SK-N-SH (cell line): ENCODE results near the gene GBP7. TPM values are rescaled to one million over a fixed set of nuclear protein-coding genes. Genes with fewer than 3 reads are reported as not detected.

ENCODE experiments used
- CTCF ChIA-PET: fragments of 300-600, 350-600 bp; formaldehyde crosslinking; extraction: SDS; loops from one replicate; lab custom pipeline; 2021; lab: Yijun Ruan, JAX
- POLR2A ChIA-PET: fragments of 350-600 bp; sonication (Branson Sonifier 250); formaldehyde crosslinking; extraction: SDS; loops from one replicate; lab custom pipeline; 2020; ENCODE audit warnings: antibody characterized with exemption, inconsistent platforms; lab: Yijun Ruan, JAX
- DNase-seq: peaks from one replicate; pipeline ENCODE4 v3.0.0; 2012
- H2AFZ ChIP-seq: fragments of 200-600 bp; sonication (generic); 2 replicates; pipeline ENCODE4 v1.8.1; 2016; ENCODE audit warnings: antibody characterized with exemption, mild to moderate bottlenecking, low read depth
- H3F3A ChIP-seq: fragments of 200-600 bp; sonication (generic); replicated peaks from 2 replicates; pipeline ENCODE3; 2016; ENCODE audit warnings: antibody characterized with exemption, mild to moderate bottlenecking; ENCODE audit not compliant: insufficient read depth
- H3K27ac ChIP-seq, 2 experiments: fragments of 200-500 bp in 1 of 2; fragments of 200-600 bp in 1 of 2; sonication (Bioruptor generic) in 1 of 2; sonication (generic), shearing (Covaris generic) in 1 of 2; 2 replicates each; pipeline versions ENCODE4 v1.5.1 to v1.6.1; 2014 to 2016; ENCODE audit warnings: low read depth in 2 of 2, inconsistent platforms in 1 of 2, low read length in 1 of 2, mild to moderate bottlenecking in 1 of 2, mixed read lengths in 1 of 2
- H3K27me3 ChIP-seq: fragments of 200-600 bp; sonication (generic), shearing (Covaris generic); 2 replicates; pipeline ENCODE4 v1.6.1; 2016; ENCODE audit warnings: mixed run types; ENCODE audit not compliant: insufficient read depth
- H3K36me3 ChIP-seq, 2 experiments: fragments of 200-500 bp in 1 of 2; fragments of 200-600 bp in 1 of 2; sonication (Bioruptor generic) in 1 of 2; sonication (generic) in 1 of 2; replicated peaks in 1 of 2; 2 replicates each; pipeline versions ENCODE3 to v1.5.1; 2014 to 2016; ENCODE audit warnings: low read length in 1 of 2, mild to moderate bottlenecking in 1 of 2; ENCODE audit not compliant: insufficient read depth in 2 of 2, control insufficient read depth in 1 of 2
- H3K4me1 ChIP-seq, 2 experiments: fragments of 200-500 bp in 1 of 2; fragments of 200-600 bp in 1 of 2; sonication (Bioruptor generic) in 1 of 2; sonication (generic), shearing (Covaris generic) in 1 of 2; 2 replicates each; pipeline versions ENCODE4 v1.5.1 to v1.6.1; 2014 to 2016; ENCODE audit warnings: low read depth in 1 of 2, low read length in 1 of 2, mixed run types in 1 of 2; ENCODE audit not compliant: insufficient read depth in 2 of 2, control insufficient read depth in 1 of 2
- H3K4me2 ChIP-seq: fragments of 200-600 bp; sonication (generic), shearing (Covaris generic); 2 replicates; pipeline ENCODE4 v1.6.1; 2017; ENCODE audit warnings: mixed run types
- H3K4me3 ChIP-seq, 2 experiments: fragments of 200-500 bp in 1 of 2; fragments of 200-600 bp in 1 of 2; sonication (Bioruptor generic) in 1 of 2; sonication (generic), shearing (Covaris generic) in 1 of 2; 2 replicates each; pipeline versions ENCODE4 v1.5.1 to v1.8.1; 2014 to 2016; ENCODE audit warnings: low read depth in 2 of 2, inconsistent platforms in 1 of 2, low read length in 1 of 2, mild to moderate bottlenecking in 1 of 2, mixed read lengths in 1 of 2, moderate library complexity in 1 of 2
- H3K79me2 ChIP-seq: fragments of 200-600 bp; sonication (generic); 2 replicates; pipeline ENCODE4 v1.8.1; 2017; ENCODE audit warnings: mild to moderate bottlenecking; ENCODE audit not compliant: insufficient read depth
- H3K9ac ChIP-seq: fragments of 200-600 bp; sonication (generic); 2 replicates; pipeline ENCODE4 v1.6.1; 2017; ENCODE audit warnings: mixed run types
- H3K9me2 ChIP-seq: fragments of 200-600 bp; sonication (generic); 2 replicates; pipeline ENCODE4 v1.6.1; 2017; ENCODE audit warnings: mixed run types
- H3K9me3 ChIP-seq: fragments of 200-600 bp; sonication (generic); 2 replicates; pipeline ENCODE4 v1.6.1; 2017; ENCODE audit warnings: mixed run types, mild to moderate bottlenecking, moderate library complexity
- H4K20me1 ChIP-seq: fragments of 200-600 bp; sonication (generic); 2 replicates; pipeline ENCODE4 v1.6.1; 2017; ENCODE audit warnings: mild to moderate bottlenecking, mixed run types; ENCODE audit not compliant: insufficient read depth
- ELF1 ChIP-seq: IDR thresholded peaks from 2 replicates; pipeline ENCODE4 v1.4.0; 2012
- FOSL2 ChIP-seq: IDR thresholded peaks from 2 replicates; pipeline ENCODE4 v1.4.0; 2012; ENCODE audit warnings: low read depth, mild to moderate bottlenecking, moderate library complexity, borderline replicate concordance
- FOXJ3 ChIP-seq: sonication (generic); formaldehyde crosslinking; IDR thresholded peaks from 2 replicates; pipeline ENCODE4 v1.5.1; 2020; ENCODE audit warnings: mild to moderate bottlenecking, missing genetic modification reagents
- JUND ChIP-seq: IDR thresholded peaks from 2 replicates; pipeline ENCODE4 v1.4.0; 2012
- RAD21 ChIP-seq: IDR thresholded peaks from 2 replicates; pipeline ENCODE4 v1.6.1; 2012; ENCODE audit warnings: mild to moderate bottlenecking, low read length
- RCOR1 ChIP-seq: fragments of 150-350 bp; IDR thresholded peaks from 2 replicates; pipeline ENCODE4 v1.6.1; 2017; ENCODE audit warnings: antibody characterized with exemption, low read length
- RFX5 ChIP-seq: IDR thresholded peaks from 2 replicates; pipeline ENCODE4 v1.6.1; 2012; ENCODE audit warnings: mild to moderate bottlenecking, improper control_type of control experiment, low read length
- SMC3 ChIP-seq: IDR thresholded peaks from 2 replicates; pipeline ENCODE4 v1.6.1; 2012; ENCODE audit warnings: low read depth, low read length, improper control_type of control experiment
- TAF1 ChIP-seq: IDR thresholded peaks from 2 replicates; pipeline ENCODE4 v1.6.1; 2012; ENCODE audit warnings: low read depth, mild to moderate bottlenecking, low read length, moderate library complexity, borderline replicate concordance
- TEAD4 ChIP-seq: IDR thresholded peaks from 2 replicates; pipeline ENCODE4 v1.4.0; 2012; ENCODE audit warnings: mild to moderate bottlenecking, borderline replicate concordance; ENCODE audit not compliant: insufficient read depth
- YY1 ChIP-seq: IDR thresholded peaks from 2 replicates; pipeline ENCODE4 v1.4.0; 2012; ENCODE audit warnings: low read depth, mild to moderate bottlenecking
- WGBS: methylation state at CpG from one replicate; pipeline ENCODE4 v1.1.6; 2017; ENCODE audit warnings: low lambda C conversion rate; 5-methylcytosine and 5-hydroxymethylcytosine counted together
- polyA plus RNA-seq, 3 experiments: library from polyadenylated mRNA; depleted of rRNA; stranded (reverse); fragments of >200 nt; gene quantifications; 2 replicates each; pipeline ENCODE4 v1.2.3, GENCODE V29; 2012
- TF ChIP-seq, protein P1 (sequence below): fragments of 150-350 bp; IDR thresholded peaks from 2 replicates; pipeline ENCODE4 v1.6.1; 2016; ENCODE audit warnings: mild to moderate bottlenecking, low read depth, low read length
- TF ChIP-seq, protein P2 (sequence below): IDR thresholded peaks from 2 replicates; pipeline ENCODE4; 2012
- TF ChIP-seq, protein P3 (sequence below): IDR thresholded peaks from 2 replicates; pipeline ENCODE4 v1.4.0; 2012; ENCODE audit warnings: low read depth

GBP7 gene
- polyA plus RNA-seq, 1 of the 3 experiments (the other 2 are of a cell fraction) = not detected

DNA sequence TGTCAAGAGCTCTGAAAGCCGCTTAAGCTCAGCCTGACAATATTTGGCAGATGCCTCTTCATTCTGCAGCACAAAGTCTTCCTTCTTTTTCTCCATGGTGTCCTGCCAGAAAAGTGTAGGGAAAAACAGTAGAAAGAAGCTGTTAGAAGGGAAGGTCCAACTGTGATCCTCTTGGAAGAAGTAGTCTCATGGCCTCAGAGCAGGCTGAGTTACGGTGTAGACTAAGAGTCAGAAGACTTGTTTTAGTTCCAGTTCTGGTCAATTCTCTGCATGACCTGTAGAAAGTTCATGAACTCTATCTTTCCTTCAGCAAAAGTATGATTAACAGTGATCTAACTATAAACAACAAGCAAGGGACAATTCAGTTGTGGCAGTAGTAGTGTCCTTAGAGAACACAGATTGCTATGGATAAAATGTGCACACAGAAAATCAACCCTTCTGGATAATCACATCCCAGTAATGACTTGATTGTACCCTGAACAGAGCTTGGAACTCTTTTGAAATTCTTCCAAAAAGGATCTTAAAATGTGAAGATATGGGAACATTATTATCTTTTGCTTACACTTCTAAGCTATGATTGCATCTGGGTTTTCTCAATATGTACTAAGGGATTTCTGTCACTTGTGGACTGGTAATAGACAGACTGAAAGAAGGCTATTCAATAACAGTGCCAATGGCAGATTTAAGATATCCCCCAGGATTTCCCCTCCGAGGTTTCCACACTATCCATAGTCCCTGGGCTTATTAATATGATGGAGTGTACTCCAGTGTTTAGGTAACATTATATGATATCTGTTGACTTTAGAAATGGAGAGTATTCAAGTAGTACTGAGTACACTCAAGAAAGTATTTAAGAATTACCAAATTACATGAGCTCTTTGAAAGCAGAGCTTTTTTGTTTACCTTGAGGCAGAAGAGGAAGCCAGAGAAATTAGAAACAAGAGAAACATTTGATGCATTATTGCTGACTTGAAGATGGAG, 27.8 kb downstream of the GBP7 start:
- no peaks in the 10 kb centered on the region for H3K9me2 ChIP-seq
- no peaks in the 10 kb centered on the region for H4K20me1 ChIP-seq
- no peaks in the 10 kb centered on the region for H3F3A ChIP-seq
- no peak overlapping the region for H3K9ac ChIP-seq
- WGBS = 69% methylated on average over 3 of the region's 3 CpGs
- ChIA-PET POLR2A (no interaction called here), CTCF (interaction anchor here (0.7 to 2.6 kb wide), 9 partner anchors 21 to 210 kb away, joined by 3 to 10 read pairs (median 3); no protein-coding TSS in a partner anchor)
- no peak overlapping the region for H3K4me2 ChIP-seq
- no peaks in the 10 kb centered on the region for H3K36me3 ChIP-seq
- H3K4me3 ChIP-seq = no peak overlapping the region
- H3K27ac ChIP-seq = no peak overlapping the region; a peak in 1 of 4 replicates
- no peak overlapping the region for H2AFZ ChIP-seq
- H3K4me1 ChIP-seq = peaks cover 0 to 3% of the 10 kb centered on the region in 2 experiments; a peak in 1 of 4 replicates
- no peaks in the 10 kb centered on the region for H3K79me2 ChIP-seq
- H3K27me3 ChIP-seq = no peaks in the 10 kb centered on the region
- DNase-seq = no peak
- TF ChIP-seq RFX5 = no peak
- no peak for TF ChIP-seq RAD21
- TF ChIP-seq, protein P1, sequence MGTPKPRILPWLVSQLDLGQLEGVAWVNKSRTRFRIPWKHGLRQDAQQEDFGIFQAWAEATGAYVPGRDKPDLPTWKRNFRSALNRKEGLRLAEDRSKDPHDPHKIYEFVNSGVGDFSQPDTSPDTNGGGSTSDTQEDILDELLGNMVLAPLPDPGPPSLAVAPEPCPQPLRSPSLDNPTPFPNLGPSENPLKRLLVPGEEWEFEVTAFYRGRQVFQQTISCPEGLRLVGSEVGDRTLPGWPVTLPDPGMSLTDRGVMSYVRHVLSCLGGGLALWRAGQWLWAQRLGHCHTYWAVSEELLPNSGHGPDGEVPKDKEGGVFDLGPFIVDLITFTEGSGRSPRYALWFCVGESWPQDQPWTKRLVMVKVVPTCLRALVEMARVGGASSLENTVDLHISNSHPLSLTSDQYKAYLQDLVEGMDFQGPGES = no peak
- no peaks in the 10 kb centered on the region for H3K9me3 ChIP-seq

DNA sequence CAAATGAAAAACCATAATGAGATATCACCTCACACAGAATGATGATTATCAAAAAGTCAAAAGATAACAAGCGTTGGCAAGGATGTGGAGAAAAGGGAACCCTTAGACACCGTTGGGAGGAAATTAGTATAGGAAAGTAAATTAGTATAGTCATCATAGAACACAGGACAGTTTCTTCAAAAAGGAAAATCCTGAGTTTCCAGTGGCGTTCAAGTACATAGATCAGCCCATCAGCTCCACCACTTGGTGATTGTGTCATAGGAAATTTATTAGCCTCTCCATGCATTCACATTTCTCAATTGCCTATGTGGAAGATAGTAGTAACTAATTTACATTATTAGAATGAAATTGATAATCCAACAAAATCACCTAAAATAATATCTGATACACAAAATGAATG, 29.1 kb downstream of the GBP7 start:
- no peak overlapping the region for H3K4me2 ChIP-seq
- no peak overlapping the region for H2AFZ ChIP-seq
- H3K27ac ChIP-seq = no peak overlapping the region
- peaks cover 0 to 3% of the 10 kb centered on the region in 2 experiments; a peak in 1 of 4 replicates for H3K4me1 ChIP-seq
- no peaks in the 10 kb centered on the region for H3F3A ChIP-seq
- H3K9me2 ChIP-seq = no peaks in the 10 kb centered on the region
- TF ChIP-seq SMC3 = no peak
- TF ChIP-seq YY1 = no peak
- no peak for TF ChIP-seq JUND
- no peak for TF ChIP-seq ELF1
- TF ChIP-seq, protein P2, sequence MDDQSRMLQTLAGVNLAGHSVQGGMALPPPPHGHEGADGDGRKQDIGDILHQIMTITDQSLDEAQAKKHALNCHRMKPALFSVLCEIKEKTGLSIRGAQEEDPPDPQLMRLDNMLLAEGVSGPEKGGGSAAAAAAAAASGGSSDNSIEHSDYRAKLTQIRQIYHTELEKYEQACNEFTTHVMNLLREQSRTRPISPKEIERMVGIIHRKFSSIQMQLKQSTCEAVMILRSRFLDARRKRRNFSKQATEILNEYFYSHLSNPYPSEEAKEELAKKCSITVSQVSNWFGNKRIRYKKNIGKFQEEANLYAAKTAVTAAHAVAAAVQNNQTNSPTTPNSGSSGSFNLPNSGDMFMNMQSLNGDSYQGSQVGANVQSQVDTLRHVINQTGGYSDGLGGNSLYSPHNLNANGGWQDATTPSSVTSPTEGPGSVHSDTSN = no peak
- no peak for TF ChIP-seq RAD21
- no peak for TF ChIP-seq FOSL2
- no peak for TF ChIP-seq TEAD4
- no peak for TF ChIP-seq TAF1
- no peak for TF ChIP-seq FOXJ3 (CRISPR knock-in tag)
- TF ChIP-seq, protein P3, sequence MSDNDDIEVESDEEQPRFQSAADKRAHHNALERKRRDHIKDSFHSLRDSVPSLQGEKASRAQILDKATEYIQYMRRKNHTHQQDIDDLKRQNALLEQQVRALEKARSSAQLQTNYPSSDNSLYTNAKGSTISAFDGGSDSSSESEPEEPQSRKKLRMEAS = no peak
- TF ChIP-seq RCOR1 = no peak
- TF ChIP-seq, all 33 proteins: peak for 0
- no peaks in the 10 kb centered on the region for H3K36me3 ChIP-seq
- no peaks in the 10 kb centered on the region for H4K20me1 ChIP-seq
- H3K79me2 ChIP-seq = no peaks in the 10 kb centered on the region
- CTCF ChIA-PET = interaction anchor here (2.6 kb wide), 1 partner anchor 61 kb away, joined by 10 read pairs; no protein-coding TSS in a partner anchor
- no peak overlapping the region for H3K4me3 ChIP-seq
- DNase-seq = no peak
- no peaks in the 10 kb centered on the region for H3K9me3 ChIP-seq
- no peak overlapping the region for H3K9ac ChIP-seq
- whole genome bisulfite sequencing = 63% methylated on average over 3 of the region's 3 CpGs
- no peaks in the 10 kb centered on the region for H3K27me3 ChIP-seq
- POLR2A ChIA-PET = no interaction called here
